Activated naive CD4-positive, alpha-beta T cell treated with anti-CD3 and anti-CD28 coated beads for 36 hours (primary cell): ENCODE measurements around the gene KLHL22. TPM values are rescaled to one million over a fixed set of nuclear protein-coding genes. Genes with fewer than 3 reads are reported as not detected.
"Not testable (repeated sequence)": the region's sequence is repeated elsewhere in the genome, so short reads cannot be mapped to it uniquely, and the experiment has no call there.

Experiments
- CTCF ChIA-PET: fragments of 350-600 bp; sonication (Branson Sonifier 250); formaldehyde crosslinking; loops from one replicate; lab custom pipeline; 2021; ENCODE audit warnings: antibody characterized with exemption; lab: Charles Lee
- DNase-seq: peaks from one replicate; pipeline ENCODE4 v3.0.0-alpha.2; 2020
- H3K27ac Mint-ChIP-seq: one replicate; pipeline ENCODE4 v1.8.0; 2021; ENCODE audit warnings: mild to moderate bottlenecking, mixed read lengths
- H3K27me3 Mint-ChIP-seq: one replicate; pipeline ENCODE4 v1.8.0; 2021; ENCODE audit warnings: low read depth, mixed read lengths
- H3K36me3 Mint-ChIP-seq: one replicate; pipeline ENCODE4 v1.8.0; 2021; ENCODE audit warnings: low read depth, mixed read lengths
- H3K4me1 Mint-ChIP-seq: one replicate; pipeline ENCODE4 v1.8.0; 2021; ENCODE audit warnings: low read depth, mixed read lengths
- H3K4me3 Mint-ChIP-seq: one replicate; pipeline ENCODE4 v1.8.0; 2021; ENCODE audit warnings: mild to moderate bottlenecking, moderate library complexity, mixed read lengths
- H3K9me3 Mint-ChIP-seq: one replicate; pipeline ENCODE4 v1.8.0; 2021; ENCODE audit warnings: mixed read lengths
- intact Hi-C: fragments of 100-400 bp; cut with micrococcal nuclease; formaldehyde crosslinking; loops from one replicate; pipeline ENCODE4 v1.15.1; 2023
- total RNA-seq, 2 experiments: library from RNA; stranded (reverse); gene quantifications; one replicate each; pipeline ENCODE4 v1.2.3, GENCODE V29; 2021

Gene KLHL22
- total RNA-seq, 2 experiments from 2014 or later: 10.1 to 11.7 TPM

GRCh38 chr22:20424568-20424931 is 71.0 kb downstream of the KLHL22 start:
- CTCF ChIA-PET: no interaction called here
- peaks cover 26% of the 10 kb centered on the region for H3K27me3 Mint-ChIP-seq
- no peaks in the 10 kb centered on the region for H3K9me3 Mint-ChIP-seq
- no peak overlapping the region for H3K4me3 Mint-ChIP-seq
- no peaks in the 10 kb centered on the region for H3K36me3 Mint-ChIP-seq
- H3K4me1 Mint-ChIP-seq: peaks cover 5% of the 10 kb centered on the region
- DNase-seq: no peak
- H3K27ac Mint-ChIP-seq: no peak overlapping the region
- intact Hi-C loops: no loop called here

DNA sequence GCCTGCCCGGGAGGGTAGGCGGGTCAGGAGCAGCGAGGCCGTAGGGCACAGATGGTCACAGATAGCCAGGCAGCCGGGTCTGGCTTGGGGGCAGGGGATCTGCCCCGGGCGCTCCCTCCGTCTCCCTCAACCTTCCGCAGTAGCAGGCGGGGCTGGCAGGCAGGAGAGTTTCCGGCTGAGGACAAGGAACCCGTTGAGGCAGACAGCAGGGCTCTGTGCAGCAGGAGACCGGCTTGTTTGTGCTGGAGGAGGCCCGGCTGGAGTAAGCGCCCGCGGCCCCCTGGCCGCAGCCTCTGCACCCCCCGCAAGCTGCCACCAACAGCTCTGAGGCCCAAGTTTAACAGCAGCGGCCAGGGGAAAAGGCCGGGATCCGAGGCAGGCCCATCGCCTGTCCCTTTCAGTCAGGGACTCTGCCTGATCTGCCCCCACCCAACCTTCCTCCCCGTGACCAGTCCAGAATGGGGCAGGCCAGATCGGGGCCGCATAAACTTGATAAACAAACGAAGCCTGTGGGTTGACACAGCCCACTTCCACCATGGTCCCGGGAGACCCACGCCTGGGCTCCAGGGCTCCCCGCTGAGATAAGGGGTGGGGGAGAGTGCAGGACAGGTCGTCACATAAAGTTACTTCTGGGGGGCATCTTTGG is 71.6 kb downstream of the KLHL22 start:
- intact Hi-C loops: no loop called here
- no peak for DNase-seq
- CTCF ChIA-PET: interaction anchor here (0.5 kb wide), 1 partner anchor 245 kb away, joined by 3 read pairs; no protein-coding TSS in a partner anchor
- Mint-ChIP-seq H3K4me3 (no peak overlapping the region), H3K4me1 (peaks cover 4% of the 10 kb centered on the region), H3K9me3 (no peaks in the 10 kb centered on the region), H3K27me3 (peaks cover 25% of the 10 kb centered on the region), H3K36me3 (no peaks in the 10 kb centered on the region), H3K27ac (no peak overlapping the region)

DNA sequence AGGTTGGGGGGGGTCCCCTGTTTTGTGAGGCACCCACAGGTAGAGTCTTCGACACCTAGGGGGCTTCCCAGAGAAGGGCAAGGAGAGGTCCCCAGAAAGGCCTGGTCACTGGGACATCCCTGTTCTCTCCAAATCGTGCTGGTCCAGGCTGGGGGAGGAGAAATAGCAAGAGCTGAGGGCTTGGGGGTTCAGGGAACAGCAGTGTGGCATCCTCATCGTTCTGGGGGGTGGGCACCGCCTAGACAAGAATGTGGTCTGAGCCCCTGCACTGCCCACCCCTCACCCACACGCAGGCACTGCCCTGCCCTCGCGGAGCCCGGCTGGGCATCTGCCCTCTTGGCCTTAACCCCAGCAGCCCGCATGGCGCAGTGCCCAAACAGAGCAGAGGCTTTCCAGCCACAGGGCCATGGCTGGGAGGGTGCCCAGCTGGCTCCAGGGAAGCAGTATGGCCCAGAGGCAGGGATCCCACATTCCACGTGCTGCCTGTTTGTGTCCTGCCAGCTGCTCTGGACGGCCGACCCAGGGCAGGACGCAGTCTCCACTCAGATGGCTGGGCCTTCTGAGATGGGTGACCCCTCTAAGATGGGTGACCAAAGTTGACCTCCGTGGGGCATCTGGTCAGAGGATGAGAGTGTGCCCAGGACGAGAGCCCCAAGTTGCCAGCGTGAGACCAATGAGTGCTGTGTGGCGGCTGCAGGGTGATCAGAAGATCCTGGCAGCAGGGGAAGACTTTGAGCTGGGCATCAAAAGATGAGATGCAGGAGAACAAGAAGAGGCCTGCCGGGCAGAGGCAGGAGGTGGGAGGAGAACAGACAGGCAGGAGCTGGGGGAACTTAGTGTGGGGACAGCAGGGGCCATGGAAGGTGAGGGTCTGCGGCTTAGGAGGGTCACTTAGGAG is 72.3 kb downstream of the KLHL22 start:
- no peaks in the 10 kb centered on the region for H3K9me3 Mint-ChIP-seq
- H3K4me3 Mint-ChIP-seq: no peak overlapping the region
- peaks cover 2% of the 10 kb centered on the region for H3K4me1 Mint-ChIP-seq
- CTCF ChIA-PET: interaction anchor here (0.5 to 1.3 kb wide), 3 partner anchors 33 to 245 kb away, joined by 3 to 5 read pairs (median 3); no protein-coding TSS in a partner anchor
- no peaks in the 10 kb centered on the region for H3K36me3 Mint-ChIP-seq
- H3K27me3 Mint-ChIP-seq: peaks cover 21% of the 10 kb centered on the region
- no peak overlapping the region for H3K27ac Mint-ChIP-seq
- intact Hi-C loops: no loop called here
- no peak for DNase-seq

DNA sequence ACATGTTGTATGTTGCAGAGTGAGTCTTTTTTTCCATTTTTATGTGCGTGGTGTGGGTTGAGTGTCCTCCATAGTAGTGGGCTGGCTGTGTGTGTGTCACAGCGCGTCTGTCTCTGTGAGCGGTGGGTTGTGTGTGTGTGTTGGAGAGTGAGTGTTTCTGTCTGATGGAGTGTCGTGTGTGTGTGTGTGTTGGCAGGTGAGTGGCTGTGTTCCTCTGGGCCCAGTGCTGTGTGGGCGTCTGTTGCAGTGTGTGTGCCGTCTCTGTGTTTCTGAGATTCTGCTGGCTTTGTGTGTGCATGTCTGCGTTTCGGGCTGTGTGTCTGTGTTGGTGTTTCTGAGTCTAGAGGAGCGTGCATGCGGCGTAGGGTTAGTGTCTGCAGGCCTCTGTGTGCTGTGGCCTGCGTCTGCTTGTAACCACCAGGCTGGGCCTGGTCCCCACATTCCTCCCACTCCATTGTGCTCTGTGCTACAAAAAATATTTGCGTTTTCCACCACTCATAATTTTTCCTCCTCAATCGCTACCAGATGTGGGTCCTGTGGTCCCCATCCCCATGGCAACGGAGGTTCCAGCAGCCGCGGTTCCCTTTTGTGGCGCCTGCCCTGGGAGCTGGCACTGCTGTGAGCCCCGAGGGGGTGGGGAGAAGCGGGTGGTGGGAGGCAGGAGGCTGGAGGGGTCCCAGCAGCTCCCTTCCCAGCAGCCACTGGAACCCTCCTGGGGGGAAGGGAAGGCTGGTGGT is 73.2 kb downstream of the KLHL22 start:
- no peak for DNase-seq
- Mint-ChIP-seq H3K36me3 (no peaks in the 10 kb centered on the region), H3K27ac (no peak overlapping the region), H3K27me3 (peaks cover 19% of the 10 kb centered on the region), H3K4me1 (peaks cover 2% of the 10 kb centered on the region), H3K9me3 (no peaks in the 10 kb centered on the region), H3K4me3 (no peak overlapping the region)
- CTCF ChIA-PET: interaction anchor here (0.7 to 1.3 kb wide), 3 partner anchors 32 to 78 kb away, joined by 3 to 5 read pairs (median 3); no protein-coding TSS in a partner anchor
- intact Hi-C loops: no loop called here

- no peaks in the 10 kb centered on the region for H3K9me3 Mint-ChIP-seq
- H3K27me3 Mint-ChIP-seq: peaks cover 9% of the 10 kb centered on the region
- H3K4me1 Mint-ChIP-seq: peaks cover 2% of the 10 kb centered on the region
- no peak overlapping the region for H3K27ac Mint-ChIP-seq
- no peak overlapping the region for H3K4me3 Mint-ChIP-seq
- intact Hi-C loops: no loop called here
- H3K36me3 Mint-ChIP-seq: no peaks in the 10 kb centered on the region
- CTCF ChIA-PET: interaction anchor here (0.9 to 1.1 kb wide), 2 partner anchors 33 to 35 kb away, joined by 3 to 5 read pairs; no protein-coding TSS in a partner anchor
- DNase-seq: no peak
These were observed 74.1 kb downstream of the KLHL22 start for GRCh38 chr22:20421507-20421874.

- peaks cover 6% of the 10 kb centered on the region for H3K27me3 Mint-ChIP-seq
- CTCF ChIA-PET: interaction anchor here (3.7 kb wide), 1 partner anchor 35 kb away, joined by 64 read pairs; no protein-coding TSS in a partner anchor
- peaks cover 2% of the 10 kb centered on the region for H3K4me1 Mint-ChIP-seq
- no peaks in the 10 kb centered on the region for H3K9me3 Mint-ChIP-seq
- H3K27ac Mint-ChIP-seq: no peak overlapping the region
- no peak overlapping the region for H3K4me3 Mint-ChIP-seq
- intact Hi-C loops: no loop called here
- H3K36me3 Mint-ChIP-seq: no peaks in the 10 kb centered on the region
- no peak for DNase-seq
These were observed 75.3 kb downstream of the KLHL22 start for GRCh38 chr22:20420157-20420842.

DNA sequence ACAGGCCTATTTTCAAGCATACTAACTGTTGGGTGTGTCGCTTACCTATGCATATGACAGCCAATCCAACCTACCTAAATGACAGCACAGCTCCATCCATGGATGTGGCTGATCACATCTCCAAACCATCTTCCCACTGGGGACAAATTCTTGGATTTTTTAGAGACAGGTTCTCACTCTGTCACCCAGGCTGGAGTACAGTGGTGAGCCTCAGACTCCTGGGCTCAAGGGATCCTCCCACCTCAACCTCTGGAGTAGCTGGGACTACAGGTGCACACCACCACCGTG is 76.0 kb downstream of the KLHL22 start:
- H3K36me3 Mint-ChIP-seq: no peaks in the 10 kb centered on the region
- CTCF ChIA-PET: interaction anchor here (1.8 to 3.7 kb wide), 2 partner anchors 36 to 71 kb away, joined by 5 to 64 read pairs; no protein-coding TSS in a partner anchor
- no peaks in the 10 kb centered on the region for H3K4me1 Mint-ChIP-seq
- no peak for DNase-seq
- H3K4me3 Mint-ChIP-seq: no peak overlapping the region
- peaks cover 4% of the 10 kb centered on the region for H3K27me3 Mint-ChIP-seq
- H3K27ac Mint-ChIP-seq: no peak overlapping the region
- no peaks in the 10 kb centered on the region for H3K9me3 Mint-ChIP-seq
- intact Hi-C loops: loop anchor here (5.0 kb wide), 2 partner anchors 153 to 323 kb away; no protein-coding TSS in a partner anchor

GRCh38 chr22:20418211-20418788 is 77.3 kb downstream of the KLHL22 start:
- CTCF ChIA-PET: interaction anchor here (0.6 to 3.7 kb wide), 20 partner anchors 10 to 375 kb away, joined by 3 to 64 read pairs (median 5); partner anchors contain the start of gene ZNF74
- no peak overlapping the region for H3K4me3 Mint-ChIP-seq
- no peaks in the 10 kb centered on the region for H3K4me1 Mint-ChIP-seq
- intact Hi-C loops: loop anchor here (1.0 to 5.0 kb wide), 4 partner anchors 38 to 324 kb away; no protein-coding TSS in a partner anchor
- no peaks in the 10 kb centered on the region for H3K9me3 Mint-ChIP-seq
- peak; percentile 70 for DNase-seq
- H3K27ac Mint-ChIP-seq: no peak overlapping the region
- H3K27me3 Mint-ChIP-seq: peaks cover under 1% of the 10 kb centered on the region
- no peaks in the 10 kb centered on the region for H3K36me3 Mint-ChIP-seq

- intact Hi-C loops: loop anchor here (5.0 kb wide), 2 partner anchors 157 to 327 kb away; no protein-coding TSS in a partner anchor
- DNase-seq, H3K4me3 Mint-ChIP-seq, H3K4me1 Mint-ChIP-seq, H3K36me3 Mint-ChIP-seq, H3K27me3 Mint-ChIP-seq, CTCF ChIA-PET, H3K9me3 Mint-ChIP-seq, H3K27ac Mint-ChIP-seq: not testable (repeated sequence)
These were observed 79.9 kb downstream of the KLHL22 start for GRCh38 chr22:20415699-20416098.

GRCh38 chr22:20415241-20415640 is 80.4 kb downstream of the KLHL22 start:
- H3K9me3 Mint-ChIP-seq, H3K27ac Mint-ChIP-seq, H3K36me3 Mint-ChIP-seq, H3K4me3 Mint-ChIP-seq, H3K4me1 Mint-ChIP-seq, H3K27me3 Mint-ChIP-seq, DNase-seq, CTCF ChIA-PET: not testable (repeated sequence)
- intact Hi-C loops: loop anchor here (5.0 kb wide), 2 partner anchors 157 to 327 kb away; no protein-coding TSS in a partner anchor

DNA sequence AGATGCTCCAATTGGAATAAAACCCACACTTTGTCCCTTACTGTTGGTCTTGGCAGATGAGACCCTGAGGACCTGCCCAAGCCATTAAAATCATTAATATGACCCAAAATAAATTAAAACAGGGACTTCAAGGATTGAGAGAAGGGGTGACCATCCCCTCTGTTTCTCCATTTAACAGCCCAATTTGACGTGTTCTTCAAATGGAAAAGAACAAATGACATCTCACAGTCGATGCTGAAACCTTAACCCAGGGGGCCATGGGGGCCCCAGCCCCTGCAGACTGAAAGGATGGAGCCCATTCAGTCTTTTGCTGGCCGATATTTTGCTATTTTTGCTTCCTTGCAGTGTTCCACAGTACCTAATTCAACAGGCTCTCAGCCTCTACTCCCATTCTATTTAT is 81.1 kb downstream of the KLHL22 start:
- Mint-ChIP-seq H3K36me3 (no peaks in the 10 kb centered on the region), H3K4me3 (no peak overlapping the region), H3K9me3 (no peaks in the 10 kb centered on the region), H3K27me3 (no peaks in the 10 kb centered on the region), H3K4me1 (no peaks in the 10 kb centered on the region), H3K27ac (no peak overlapping the region)
- intact Hi-C loops: no loop called here
- CTCF ChIA-PET: no interaction called here
- no peak for DNase-seq
